Parathyroid adenoma (tissue), 2 donors: ENCODE data around the gene PBX1.

Experiments
- H2AFZ ChIP-seq: fragments of 300-600 bp; sonication (generic); one replicate; pipeline ENCODE4 v1.7.0; 2017; ENCODE audit warnings: antibody characterized with exemption, mild to moderate bottlenecking
- H3K27ac ChIP-seq: fragments of 300-600 bp; sonication (generic); one replicate; pipeline ENCODE4 v1.7.0; 2017
- H3K27me3 ChIP-seq: fragments of 300-600 bp; sonication (generic); one replicate; pipeline ENCODE4 v1.7.0; 2017; ENCODE audit warnings: low read length; ENCODE audit not compliant: control insufficient read depth, insufficient read depth
- H3K36me3 ChIP-seq: fragments of 300-600 bp; sonication (generic); one replicate; pipeline ENCODE4 v1.7.0; 2017; ENCODE audit warnings: low read length; ENCODE audit not compliant: control insufficient read depth, insufficient read depth
- H3K4me1 ChIP-seq: fragments of 300-600 bp; sonication (generic); one replicate; pipeline ENCODE4 v1.7.0; 2017; ENCODE audit warnings: control low read depth
- H3K4me2 ChIP-seq: fragments of 300-600 bp; sonication (generic); one replicate; pipeline ENCODE4 v1.7.0; 2017; ENCODE audit warnings: low read length
- H3K4me3 ChIP-seq: fragments of 300-600 bp; sonication (generic); one replicate; pipeline ENCODE4 v1.7.0; 2017; ENCODE audit warnings: low read depth, low read length
- H3K79me2 ChIP-seq: fragments of 300-600 bp; sonication (generic); one replicate; pipeline ENCODE4 v1.7.0; 2017; ENCODE audit warnings: control low read depth
- H3K9ac ChIP-seq: fragments of 300-600 bp; sonication (generic); one replicate; pipeline ENCODE4 v1.7.0; 2017; ENCODE audit warnings: mild to moderate bottlenecking
- H3K9me3 ChIP-seq: fragments of 300-600 bp; sonication (generic); one replicate; pipeline ENCODE4 v1.7.0; 2017; ENCODE audit warnings: low read length; ENCODE audit not compliant: control insufficient read depth
- TF ChIP-seq, protein P1 (sequence below): fragments of 300-600 bp; sonication (generic); IDR thresholded peaks from one replicate; pipeline ENCODE4 v1.7.0; 2017; ENCODE audit warnings: antibody characterized with exemption, mild to moderate bottlenecking
- donor health status: primary hyperparathyroidism.

PBX1 gene

DNA sequence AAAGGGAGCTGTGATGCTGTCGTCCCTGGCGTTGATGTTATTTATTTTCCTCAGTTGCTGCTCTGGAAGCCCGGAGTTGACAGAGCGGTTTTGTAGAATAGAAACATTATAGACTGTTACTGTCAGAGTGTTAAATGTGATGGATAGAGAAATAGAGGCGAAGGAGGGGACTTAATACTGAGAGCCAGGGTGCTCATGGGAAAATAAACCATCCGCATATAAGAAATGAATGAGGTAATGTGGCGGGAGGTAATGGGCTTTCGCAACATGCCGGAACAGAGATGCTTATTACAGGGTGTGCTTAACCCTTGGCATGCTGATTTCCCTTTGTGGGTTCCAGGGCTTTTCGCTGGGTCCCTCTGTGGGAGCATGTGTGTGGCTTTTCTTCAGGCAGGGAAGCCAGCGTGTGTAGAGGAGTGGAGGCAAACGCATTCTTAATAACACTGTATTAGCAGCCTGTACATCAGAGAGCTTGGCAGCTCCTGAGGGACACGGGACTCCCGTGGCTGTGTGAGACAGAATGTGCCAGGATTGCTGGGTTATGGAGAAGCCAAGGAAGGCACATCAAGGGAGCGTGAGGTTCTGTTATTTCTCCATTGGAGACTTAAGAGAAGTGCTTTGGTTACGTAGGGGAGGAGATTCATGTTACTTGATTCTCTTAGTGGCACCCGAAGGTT is 141.0 kb downstream of the PBX1 start:
- Histone ChIP-seq H3K27me3 (no peaks in the 10 kb centered on the region), H3K4me3 (no peak overlapping the region), H3K4me1 (peaks cover 11% of the 10 kb centered on the region), H3K27ac (no peak overlapping the region), H3K4me2 (no peak overlapping the region), H3K9ac (no peak overlapping the region), H3K79me2 (peaks cover 7% of the 10 kb centered on the region), H3K36me3 (no peaks in the 10 kb centered on the region), H3K9me3 (no peaks in the 10 kb centered on the region), H2AFZ (no peak overlapping the region)
- TF ChIP-seq, protein P1, sequence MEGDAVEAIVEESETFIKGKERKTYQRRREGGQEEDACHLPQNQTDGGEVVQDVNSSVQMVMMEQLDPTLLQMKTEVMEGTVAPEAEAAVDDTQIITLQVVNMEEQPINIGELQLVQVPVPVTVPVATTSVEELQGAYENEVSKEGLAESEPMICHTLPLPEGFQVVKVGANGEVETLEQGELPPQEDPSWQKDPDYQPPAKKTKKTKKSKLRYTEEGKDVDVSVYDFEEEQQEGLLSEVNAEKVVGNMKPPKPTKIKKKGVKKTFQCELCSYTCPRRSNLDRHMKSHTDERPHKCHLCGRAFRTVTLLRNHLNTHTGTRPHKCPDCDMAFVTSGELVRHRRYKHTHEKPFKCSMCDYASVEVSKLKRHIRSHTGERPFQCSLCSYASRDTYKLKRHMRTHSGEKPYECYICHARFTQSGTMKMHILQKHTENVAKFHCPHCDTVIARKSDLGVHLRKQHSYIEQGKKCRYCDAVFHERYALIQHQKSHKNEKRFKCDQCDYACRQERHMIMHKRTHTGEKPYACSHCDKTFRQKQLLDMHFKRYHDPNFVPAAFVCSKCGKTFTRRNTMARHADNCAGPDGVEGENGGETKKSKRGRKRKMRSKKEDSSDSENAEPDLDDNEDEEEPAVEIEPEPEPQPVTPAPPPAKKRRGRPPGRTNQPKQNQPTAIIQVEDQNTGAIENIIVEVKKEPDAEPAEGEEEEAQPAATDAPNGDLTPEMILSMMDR: no peak

DNA sequence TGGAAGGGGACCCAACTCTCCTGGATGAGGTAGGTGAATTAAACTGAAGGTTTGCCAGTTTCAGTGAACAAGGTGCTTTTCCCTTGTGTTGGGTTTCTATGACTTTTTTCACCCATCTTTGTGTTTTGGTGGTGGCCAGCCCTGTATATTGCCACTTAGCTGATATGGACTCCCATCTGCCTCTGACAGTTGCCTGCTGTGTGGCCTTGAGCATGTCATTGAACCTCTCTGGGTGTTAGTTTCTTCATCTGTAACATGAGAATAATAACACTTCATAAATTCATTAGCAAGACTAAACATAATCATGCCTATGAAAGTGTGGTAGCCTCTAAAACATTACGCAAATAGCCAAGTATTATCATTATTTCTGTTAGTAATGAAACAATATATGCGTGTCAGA is 141.7 kb downstream of the PBX1 start:
- H3K27ac ChIP-seq: peak overlapping the region; percentile 11
- TF ChIP-seq, protein P1: no peak
- no peaks in the 10 kb centered on the region for H3K27me3 ChIP-seq
- H2AFZ ChIP-seq: no peak overlapping the region
- peaks cover 4% of the 10 kb centered on the region for H3K79me2 ChIP-seq
- no peak overlapping the region for H3K4me3 ChIP-seq
- no peak overlapping the region for H3K4me2 ChIP-seq
- no peaks in the 10 kb centered on the region for H3K9me3 ChIP-seq
- no peak overlapping the region for H3K9ac ChIP-seq
- H3K36me3 ChIP-seq: no peaks in the 10 kb centered on the region
- H3K4me1 ChIP-seq: peaks cover 11% of the 10 kb centered on the region

DNA sequence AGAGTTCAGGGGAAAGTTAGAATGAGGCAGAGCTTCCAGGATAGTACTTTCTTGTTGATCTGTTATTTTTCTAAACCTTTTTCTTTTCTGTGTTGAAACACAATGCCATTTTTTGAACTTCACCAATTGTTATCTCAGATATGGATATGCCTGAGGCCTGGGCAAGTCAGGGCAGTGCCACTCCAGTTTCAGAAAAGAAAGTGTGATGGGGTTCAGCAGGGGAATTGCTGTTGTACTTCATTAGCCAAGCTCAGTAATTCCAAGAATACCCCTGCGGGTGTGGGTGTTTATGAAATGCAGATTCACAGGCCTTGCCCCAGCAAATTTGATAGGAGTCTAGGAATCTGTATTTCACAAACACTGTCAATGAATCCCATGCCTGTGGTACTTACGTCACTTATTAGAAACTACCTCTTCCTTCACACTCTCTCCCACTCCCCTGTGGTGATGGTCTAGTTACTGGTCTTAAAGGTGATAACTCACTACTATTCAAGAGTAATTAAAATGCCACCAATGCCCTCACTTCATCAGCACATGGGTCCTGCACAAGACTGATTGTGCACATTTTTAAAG is 142.3 kb downstream of the PBX1 start:
- no peak overlapping the region for H3K4me2 ChIP-seq
- H3K36me3 ChIP-seq: no peaks in the 10 kb centered on the region
- peaks cover 4% of the 10 kb centered on the region for H3K79me2 ChIP-seq
- no peak overlapping the region for H3K4me3 ChIP-seq
- H3K4me1 ChIP-seq: peaks cover 11% of the 10 kb centered on the region
- TF ChIP-seq, protein P1: no peak
- no peak overlapping the region for H2AFZ ChIP-seq
- H3K27ac ChIP-seq: peak overlapping the region; percentile 11
- H3K9ac ChIP-seq: no peak overlapping the region
- H3K9me3 ChIP-seq: no peaks in the 10 kb centered on the region
- H3K27me3 ChIP-seq: no peaks in the 10 kb centered on the region

DNA sequence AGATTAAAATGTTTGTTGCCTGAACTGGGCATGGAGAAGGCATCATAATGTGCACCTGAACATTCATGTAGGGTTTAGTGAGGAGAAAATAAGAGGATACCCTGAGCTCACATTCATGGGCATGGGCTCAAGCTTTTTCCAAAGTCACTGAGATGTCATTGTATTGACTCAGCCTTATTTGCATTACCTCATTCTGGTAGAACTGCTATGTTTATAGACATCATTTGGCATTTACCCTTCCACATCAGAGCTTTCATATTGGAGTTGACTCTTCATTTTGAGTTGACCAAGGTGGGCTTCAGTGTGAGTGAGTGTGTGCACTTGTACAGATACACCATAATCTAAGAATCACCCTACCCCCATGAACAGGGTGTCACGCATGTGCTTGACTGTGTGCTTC is 143.2 kb downstream of the PBX1 start:
- H3K4me2 ChIP-seq: no peak overlapping the region
- no peaks in the 10 kb centered on the region for H3K9me3 ChIP-seq
- no peaks in the 10 kb centered on the region for H3K27me3 ChIP-seq
- no peak overlapping the region for H3K27ac ChIP-seq
- H3K4me3 ChIP-seq: no peak overlapping the region
- H3K79me2 ChIP-seq: no peaks in the 10 kb centered on the region
- H3K9ac ChIP-seq: no peak overlapping the region
- no peaks in the 10 kb centered on the region for H3K36me3 ChIP-seq
- TF ChIP-seq, protein P1: no peak
- peaks cover 19% of the 10 kb centered on the region for H3K4me1 ChIP-seq
- no peak overlapping the region for H2AFZ ChIP-seq

DNA sequence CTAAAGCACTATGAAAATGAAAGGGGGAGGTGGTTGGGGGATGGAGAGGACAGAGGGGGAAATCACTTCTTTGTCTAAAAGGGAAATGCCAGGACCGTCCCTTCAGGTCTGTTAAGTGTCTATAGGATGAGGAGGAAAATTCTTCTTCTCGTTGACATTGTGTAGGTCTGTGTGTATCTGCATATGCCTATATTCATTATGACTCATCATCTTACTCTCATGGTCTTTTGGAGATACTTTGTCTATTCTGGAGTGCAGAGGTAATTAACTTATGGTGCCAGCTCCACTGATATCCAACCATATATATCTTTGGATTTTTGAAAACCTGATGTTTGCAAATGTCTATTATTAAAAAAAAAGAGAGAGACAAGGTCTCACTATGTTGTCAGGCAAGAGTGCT is 143.7 kb downstream of the PBX1 start:
- TF ChIP-seq, protein P1: no peak
- no peaks in the 10 kb centered on the region for H3K36me3 ChIP-seq

More for the DNA sequence above, 143.7 kb downstream of the PBX1 start:
- no peak overlapping the region for H3K27ac ChIP-seq
- no peaks in the 10 kb centered on the region for H3K27me3 ChIP-seq
- H3K4me1 ChIP-seq: peaks cover 23% of the 10 kb centered on the region
- H3K9ac ChIP-seq: no peak overlapping the region
- no peaks in the 10 kb centered on the region for H3K9me3 ChIP-seq
- H2AFZ ChIP-seq: no peak overlapping the region
- H3K4me2 ChIP-seq: no peak overlapping the region
- no peaks in the 10 kb centered on the region for H3K79me2 ChIP-seq
- H3K4me3 ChIP-seq: no peak overlapping the region
